SK-N-SH treated with all-trans-retinoic acid at 6 μM for 48 hours (cell line): ENCODE measurements around the gene SLIT2.

Experiments
- ATAC-seq: fragments of 200-7000 bp; cut with Tn5 transposase; 3 replicates; pipeline ENCODE4 v1.9.1; 2020; ENCODE audit warnings: mild to moderate bottlenecking, moderate library complexity
- BACH2 ChIP-seq: fragments of 250-450 bp; sonication (Bioruptor Pico); IDR thresholded peaks from 2 replicates; pipeline ENCODE4 v1.9.0; 2021; ENCODE audit warnings: mild to moderate bottlenecking, borderline replicate concordance
- CSDC2 ChIP-seq: fragments of 250-450 bp; sonication (Bioruptor Pico); IDR thresholded peaks from 2 replicates; pipeline ENCODE4 v1.5.0; 2020; ENCODE audit warnings: mild to moderate bottlenecking, moderate library complexity
- ESRRG ChIP-seq: fragments of 250-450 bp; sonication (Bioruptor Pico); IDR thresholded peaks from 2 replicates; pipeline ENCODE4 v1.6.1; 2021; ENCODE audit warnings: mild to moderate bottlenecking
- GLIS3 ChIP-seq: fragments of 250-450 bp; sonication (Bioruptor Pico); IDR thresholded peaks from 2 replicates; pipeline ENCODE4 v1.5.0; 2020; ENCODE audit warnings: mild to moderate bottlenecking, moderate library complexity
- ISL1 ChIP-seq: fragments of 250-450 bp; sonication (Bioruptor Pico); IDR thresholded peaks from 2 replicates; pipeline ENCODE4 v2.1.2; 2022; ENCODE audit warnings: mild to moderate bottlenecking, moderate library complexity
- OSR1 ChIP-seq: fragments of 250-450 bp; sonication (Bioruptor Pico); IDR thresholded peaks from 2 replicates; pipeline ENCODE4 v1.8.0; 2022; ENCODE audit warnings: moderate library complexity, mild to moderate bottlenecking, inconsistent platforms
- PPARA ChIP-seq: fragments of 250-450 bp; sonication (Bioruptor Pico); IDR thresholded peaks from 2 replicates; pipeline ENCODE4 v1.5.0; 2020; ENCODE audit warnings: mild to moderate bottlenecking, borderline replicate concordance
- RARB ChIP-seq: fragments of 250-450 bp; sonication (Bioruptor Pico); IDR thresholded peaks from 2 replicates; pipeline ENCODE4 v1.8.0; 2021; ENCODE audit warnings: mild to moderate bottlenecking, moderate library complexity
- SNAI2 ChIP-seq: fragments of 250-450 bp; sonication (Bioruptor Pico); IDR thresholded peaks from 2 replicates; pipeline ENCODE4 v1.5.0; 2020; ENCODE audit warnings: mild to moderate bottlenecking, moderate library complexity
- TCF4 ChIP-seq: fragments of 250-450 bp; sonication (Bioruptor Pico); IDR thresholded peaks from 2 replicates; pipeline ENCODE4 v1.8.0; 2021; ENCODE audit warnings: mild to moderate bottlenecking, moderate library complexity, borderline replicate concordance
- TOX ChIP-seq: fragments of 250-450 bp; sonication (Bioruptor Pico); IDR thresholded peaks from 2 replicates; pipeline ENCODE4 v1.8.0; 2021; ENCODE audit warnings: mild to moderate bottlenecking, moderate library complexity, borderline replicate concordance
- ZC3H10 ChIP-seq: fragments of 250-450 bp; sonication (Bioruptor Pico); IDR thresholded peaks from 2 replicates; pipeline ENCODE4 v1.5.1; 2021; ENCODE audit warnings: mild to moderate bottlenecking, moderate library complexity
- ZNF70 ChIP-seq: fragments of 450-650 bp; formaldehyde crosslinking; IDR thresholded peaks from 2 replicates; pipeline ENCODE4 v1.5.0; 2020; ENCODE audit warnings: mild to moderate bottlenecking, moderate library complexity
- TF ChIP-seq, protein P1 (sequence below): fragments of 250-450 bp; sonication (Bioruptor Pico); IDR thresholded peaks from 2 replicates; pipeline ENCODE4 v1.5.1; 2021; ENCODE audit warnings: mild to moderate bottlenecking, moderate library complexity
- TF ChIP-seq, protein P2 (sequence below): fragments of 250-450 bp; sonication (Bioruptor Pico); IDR thresholded peaks from 2 replicates; pipeline ENCODE4 v1.8.0; 2021; ENCODE audit warnings: low read depth, mild to moderate bottlenecking, moderate library complexity, borderline replicate concordance
- TF ChIP-seq, protein P3 (sequence below): fragments of 250-450 bp; sonication (Bioruptor Pico); IDR thresholded peaks from 2 replicates; pipeline ENCODE4 v1.5.1; 2020; ENCODE audit warnings: low read depth, mild to moderate bottlenecking, moderate library complexity
- TF ChIP-seq, protein P4 (sequence below): fragments of 250-450 bp; sonication (Bioruptor Pico); IDR thresholded peaks from 2 replicates; pipeline ENCODE4 v1.5.0; 2020; ENCODE audit warnings: mild to moderate bottlenecking, moderate library complexity
- TF ChIP-seq, protein P5 (sequence below): fragments of 250-450 bp; sonication (Bioruptor Pico); IDR thresholded peaks from 2 replicates; pipeline ENCODE4 v1.8.0; 2020; ENCODE audit warnings: mild to moderate bottlenecking, moderate library complexity, borderline replicate concordance

The SLIT2 gene

DNA sequence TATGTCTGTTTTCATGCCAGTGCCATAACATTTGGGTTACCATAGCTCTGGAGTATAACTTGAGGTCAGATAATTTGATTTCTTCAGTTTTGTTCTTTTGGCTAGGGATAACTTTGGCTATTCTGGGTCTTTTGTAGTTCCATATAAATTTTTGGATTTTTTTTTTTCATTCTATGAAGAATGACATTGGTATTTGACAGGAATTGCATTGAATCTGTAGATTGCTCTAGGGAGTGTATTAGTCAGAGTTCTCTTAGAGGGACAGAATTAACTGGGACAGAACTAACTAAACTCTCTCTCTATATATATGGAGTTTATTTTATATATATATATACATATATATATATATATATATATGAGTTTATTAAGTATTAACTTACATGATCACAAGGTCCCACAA, 32.2 kb upstream of the SLIT2 start:
- no peak for ATAC-seq
- TF ChIP-seq CSDC2 (CRISPR knock-in tag) = no peak
- TF ChIP-seq OSR1 = no peak
- TF ChIP-seq BACH2 (CRISPR knock-in tag) = no peak
- no peak for TF ChIP-seq ZNF70 (CRISPR knock-in tag)
- TF ChIP-seq, protein P1, sequence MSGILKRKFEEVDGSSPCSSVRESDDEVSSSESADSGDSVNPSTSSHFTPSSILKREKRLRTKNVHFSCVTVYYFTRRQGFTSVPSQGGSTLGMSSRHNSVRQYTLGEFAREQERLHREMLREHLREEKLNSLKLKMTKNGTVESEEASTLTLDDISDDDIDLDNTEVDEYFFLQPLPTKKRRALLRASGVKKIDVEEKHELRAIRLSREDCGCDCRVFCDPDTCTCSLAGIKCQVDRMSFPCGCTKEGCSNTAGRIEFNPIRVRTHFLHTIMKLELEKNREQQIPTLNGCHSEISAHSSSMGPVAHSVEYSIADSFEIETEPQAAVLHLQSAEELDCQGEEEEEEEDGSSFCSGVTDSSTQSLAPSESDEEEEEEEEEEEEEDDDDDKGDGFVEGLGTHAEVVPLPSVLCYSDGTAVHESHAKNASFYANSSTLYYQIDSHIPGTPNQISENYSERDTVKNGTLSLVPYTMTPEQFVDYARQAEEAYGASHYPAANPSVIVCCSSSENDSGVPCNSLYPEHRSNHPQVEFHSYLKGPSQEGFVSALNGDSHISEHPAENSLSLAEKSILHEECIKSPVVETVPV (CRISPR knock-in tag) = no peak
- no peak for TF ChIP-seq PPARA
- no peak for TF ChIP-seq TOX (CRISPR knock-in tag)
- TF ChIP-seq, all 23 proteins: peak for 0

DNA sequence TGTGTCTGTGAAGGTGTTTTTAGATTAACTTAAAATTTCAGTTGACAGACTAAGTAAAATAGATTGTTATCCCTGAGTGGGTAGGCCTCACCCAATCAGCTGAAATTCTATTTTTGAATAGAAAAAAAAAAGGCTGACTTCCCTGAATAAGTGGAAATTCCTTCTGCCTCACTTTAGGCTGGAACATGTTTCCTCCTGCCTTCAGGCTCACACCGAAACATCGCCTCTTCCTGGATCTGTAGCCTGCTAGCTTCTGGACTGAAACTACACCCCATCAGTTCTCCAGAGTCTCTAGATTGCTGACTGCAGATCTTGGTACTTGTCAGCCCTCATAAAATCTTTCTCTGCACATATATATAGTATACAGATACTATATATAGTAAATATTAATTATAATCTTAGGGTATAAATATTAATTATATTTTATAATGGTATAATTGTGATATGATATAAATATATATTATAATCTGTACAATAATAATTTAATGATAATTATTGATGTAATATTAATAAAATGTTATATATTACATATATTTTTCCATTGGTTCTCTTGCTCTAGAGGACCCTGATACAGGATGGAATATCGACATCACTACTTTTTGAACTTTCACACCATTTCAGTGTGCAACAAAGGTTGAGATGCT, 13.7 kb upstream of the SLIT2 start:
- no peak for ATAC-seq
- TF ChIP-seq, protein P2, sequence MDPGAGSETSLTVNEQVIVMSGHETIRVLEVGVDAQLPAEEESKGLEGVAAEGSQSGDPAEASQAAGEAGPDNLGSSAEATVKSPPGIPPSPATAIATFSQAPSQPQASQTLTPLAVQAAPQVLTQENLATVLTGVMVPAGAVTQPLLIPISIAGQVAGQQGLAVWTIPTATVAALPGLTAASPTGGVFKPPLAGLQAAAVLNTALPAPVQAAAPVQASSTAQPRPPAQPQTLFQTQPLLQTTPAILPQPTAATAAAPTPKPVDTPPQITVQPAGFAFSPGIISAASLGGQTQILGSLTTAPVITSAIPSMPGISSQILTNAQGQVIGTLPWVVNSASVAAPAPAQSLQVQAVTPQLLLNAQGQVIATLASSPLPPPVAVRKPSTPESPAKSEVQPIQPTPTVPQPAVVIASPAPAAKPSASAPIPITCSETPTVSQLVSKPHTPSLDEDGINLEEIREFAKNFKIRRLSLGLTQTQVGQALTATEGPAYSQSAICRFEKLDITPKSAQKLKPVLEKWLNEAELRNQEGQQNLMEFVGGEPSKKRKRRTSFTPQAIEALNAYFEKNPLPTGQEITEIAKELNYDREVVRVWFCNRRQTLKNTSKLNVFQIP (CRISPR knock-in tag) = no peak
- TF ChIP-seq, protein P1 (CRISPR knock-in tag) = no peak
- TF ChIP-seq PPARA (no peak), OSR1 (no peak), CSDC2 (CRISPR knock-in tag) (no peak), ESRRG (CRISPR knock-in tag) (no peak), TCF4 (CRISPR knock-in tag) (no peak), ZC3H10 (CRISPR knock-in tag) (no peak), TOX (CRISPR knock-in tag) (no peak)
- TF ChIP-seq, all 23 proteins: peak for 0

DNA sequence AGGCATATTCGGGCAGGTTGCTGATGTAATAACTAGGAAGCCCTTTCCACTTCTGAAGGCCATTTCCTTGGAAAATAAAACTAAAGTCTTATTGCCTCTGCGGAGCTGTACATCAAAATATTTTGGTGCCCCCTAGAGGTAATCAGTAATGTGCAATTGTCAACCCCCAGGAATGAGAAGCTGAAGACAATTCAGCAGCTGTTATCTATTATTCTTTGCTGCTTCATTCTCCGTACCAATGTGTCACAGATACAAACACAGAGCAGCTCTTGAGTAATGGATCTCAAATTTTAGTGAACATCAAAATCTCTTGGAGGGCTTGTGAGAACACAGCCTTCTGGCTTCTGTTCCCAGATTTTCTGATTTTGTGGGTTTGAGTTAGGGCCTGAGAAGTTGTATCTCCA, 3.5 kb upstream of the SLIT2 start:
- TF ChIP-seq ESRRG (CRISPR knock-in tag) = no peak
- no peak for TF ChIP-seq BACH2 (CRISPR knock-in tag)
- TF ChIP-seq, protein P3, sequence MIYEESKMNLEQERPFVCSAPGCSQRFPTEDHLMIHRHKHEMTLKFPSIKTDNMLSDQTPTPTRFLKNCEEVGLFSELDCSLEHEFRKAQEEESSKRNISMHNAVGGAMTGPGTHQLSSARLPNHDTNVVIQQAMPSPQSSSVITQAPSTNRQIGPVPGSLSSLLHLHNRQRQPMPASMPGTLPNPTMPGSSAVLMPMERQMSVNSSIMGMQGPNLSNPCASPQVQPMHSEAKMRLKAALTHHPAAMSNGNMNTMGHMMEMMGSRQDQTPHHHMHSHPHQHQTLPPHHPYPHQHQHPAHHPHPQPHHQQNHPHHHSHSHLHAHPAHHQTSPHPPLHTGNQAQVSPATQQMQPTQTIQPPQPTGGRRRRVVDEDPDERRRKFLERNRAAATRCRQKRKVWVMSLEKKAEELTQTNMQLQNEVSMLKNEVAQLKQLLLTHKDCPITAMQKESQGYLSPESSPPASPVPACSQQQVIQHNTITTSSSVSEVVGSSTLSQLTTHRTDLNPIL = no peak
- TF ChIP-seq TCF4 (CRISPR knock-in tag) = no peak
- no peak for TF ChIP-seq ZNF70 (CRISPR knock-in tag)
- TF ChIP-seq TOX (CRISPR knock-in tag) = no peak
- no peak for TF ChIP-seq ZC3H10 (CRISPR knock-in tag)
- no peak for TF ChIP-seq RARB (CRISPR knock-in tag)
- TF ChIP-seq, protein P1 (CRISPR knock-in tag) = no peak
- TF ChIP-seq CSDC2 (CRISPR knock-in tag) = no peak
- TF ChIP-seq, protein P4, sequence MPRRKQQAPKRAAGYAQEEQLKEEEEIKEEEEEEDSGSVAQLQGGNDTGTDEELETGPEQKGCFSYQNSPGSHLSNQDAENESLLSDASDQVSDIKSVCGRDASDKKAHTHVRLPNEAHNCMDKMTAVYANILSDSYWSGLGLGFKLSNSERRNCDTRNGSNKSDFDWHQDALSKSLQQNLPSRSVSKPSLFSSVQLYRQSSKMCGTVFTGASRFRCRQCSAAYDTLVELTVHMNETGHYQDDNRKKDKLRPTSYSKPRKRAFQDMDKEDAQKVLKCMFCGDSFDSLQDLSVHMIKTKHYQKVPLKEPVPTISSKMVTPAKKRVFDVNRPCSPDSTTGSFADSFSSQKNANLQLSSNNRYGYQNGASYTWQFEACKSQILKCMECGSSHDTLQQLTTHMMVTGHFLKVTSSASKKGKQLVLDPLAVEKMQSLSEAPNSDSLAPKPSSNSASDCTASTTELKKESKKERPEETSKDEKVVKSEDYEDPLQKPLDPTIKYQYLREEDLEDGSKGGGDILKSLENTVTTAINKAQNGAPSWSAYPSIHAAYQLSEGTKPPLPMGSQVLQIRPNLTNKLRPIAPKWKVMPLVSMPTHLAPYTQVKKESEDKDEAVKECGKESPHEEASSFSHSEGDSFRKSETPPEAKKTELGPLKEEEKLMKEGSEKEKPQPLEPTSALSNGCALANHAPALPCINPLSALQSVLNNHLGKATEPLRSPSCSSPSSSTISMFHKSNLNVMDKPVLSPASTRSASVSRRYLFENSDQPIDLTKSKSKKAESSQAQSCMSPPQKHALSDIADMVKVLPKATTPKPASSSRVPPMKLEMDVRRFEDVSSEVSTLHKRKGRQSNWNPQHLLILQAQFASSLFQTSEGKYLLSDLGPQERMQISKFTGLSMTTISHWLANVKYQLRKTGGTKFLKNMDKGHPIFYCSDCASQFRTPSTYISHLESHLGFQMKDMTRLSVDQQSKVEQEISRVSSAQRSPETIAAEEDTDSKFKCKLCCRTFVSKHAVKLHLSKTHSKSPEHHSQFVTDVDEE (CRISPR knock-in tag) = no peak
- ATAC-seq = peak; percentile 51

DNA sequence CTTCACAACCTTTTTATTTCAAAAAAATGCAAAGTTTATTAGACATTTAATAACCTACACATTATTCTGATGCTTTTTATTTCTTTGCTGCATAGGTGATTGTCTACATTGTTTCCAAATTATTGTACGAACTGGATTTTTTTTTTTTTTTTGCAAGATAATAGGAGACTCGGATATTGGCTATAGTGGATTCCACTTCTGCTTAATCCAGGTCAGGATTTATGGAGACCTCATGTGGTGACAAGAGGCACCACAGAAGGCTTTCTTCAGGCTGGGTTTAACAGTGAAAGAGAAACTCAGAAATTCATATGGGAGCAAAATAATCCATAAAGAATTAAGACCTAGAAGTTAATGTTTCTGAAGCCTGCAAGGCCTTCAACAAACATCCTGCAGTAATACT, 2.4 kb upstream of the SLIT2 start:
- peak; percentile 16; the same call in 1 of the 3 replicates for ATAC-seq
- TF ChIP-seq PPARA = no peak
- TF ChIP-seq, protein P5, sequence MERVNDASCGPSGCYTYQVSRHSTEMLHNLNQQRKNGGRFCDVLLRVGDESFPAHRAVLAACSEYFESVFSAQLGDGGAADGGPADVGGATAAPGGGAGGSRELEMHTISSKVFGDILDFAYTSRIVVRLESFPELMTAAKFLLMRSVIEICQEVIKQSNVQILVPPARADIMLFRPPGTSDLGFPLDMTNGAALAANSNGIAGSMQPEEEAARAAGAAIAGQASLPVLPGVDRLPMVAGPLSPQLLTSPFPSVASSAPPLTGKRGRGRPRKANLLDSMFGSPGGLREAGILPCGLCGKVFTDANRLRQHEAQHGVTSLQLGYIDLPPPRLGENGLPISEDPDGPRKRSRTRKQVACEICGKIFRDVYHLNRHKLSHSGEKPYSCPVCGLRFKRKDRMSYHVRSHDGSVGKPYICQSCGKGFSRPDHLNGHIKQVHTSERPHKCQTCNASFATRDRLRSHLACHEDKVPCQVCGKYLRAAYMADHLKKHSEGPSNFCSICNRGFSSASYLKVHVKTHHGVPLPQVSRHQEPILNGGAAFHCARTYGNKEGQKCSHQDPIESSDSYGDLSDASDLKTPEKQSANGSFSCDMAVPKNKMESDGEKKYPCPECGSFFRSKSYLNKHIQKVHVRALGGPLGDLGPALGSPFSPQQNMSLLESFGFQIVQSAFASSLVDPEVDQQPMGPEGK = no peak
- TF ChIP-seq CSDC2 (CRISPR knock-in tag) = no peak
- TF ChIP-seq, protein P4 (CRISPR knock-in tag) = no peak
- TF ChIP-seq ZNF70 (CRISPR knock-in tag) = no peak
- no peak for TF ChIP-seq ISL1 (CRISPR knock-in tag)
- TF ChIP-seq GLIS3 = no peak
- TF ChIP-seq SNAI2 (CRISPR knock-in tag) = no peak
- TF ChIP-seq ZC3H10 (CRISPR knock-in tag) = no peak
- TF ChIP-seq TCF4 (CRISPR knock-in tag) = no peak
